Stimulated activated CD8-positive, alpha-beta memory T cell treated with anti-CD3 and anti-CD28 coated beads, Interleukin-12 subunit alpha, Interleukin-12 subunit beta, amount 100 ng/mL, for 4 hours (primary cell): ENCODE results near the gene CXCR4.
"Not testable (repeated sequence)": the region's sequence is repeated elsewhere in the genome, so short reads cannot be mapped to it uniquely, and the experiment has no call there.

Experiments used
- DNase-seq: peaks from one replicate; pipeline ENCODE4 v3.0.0-alpha.2; 2020; ENCODE audit warnings: low read depth

Gene CXCR4

DNA sequence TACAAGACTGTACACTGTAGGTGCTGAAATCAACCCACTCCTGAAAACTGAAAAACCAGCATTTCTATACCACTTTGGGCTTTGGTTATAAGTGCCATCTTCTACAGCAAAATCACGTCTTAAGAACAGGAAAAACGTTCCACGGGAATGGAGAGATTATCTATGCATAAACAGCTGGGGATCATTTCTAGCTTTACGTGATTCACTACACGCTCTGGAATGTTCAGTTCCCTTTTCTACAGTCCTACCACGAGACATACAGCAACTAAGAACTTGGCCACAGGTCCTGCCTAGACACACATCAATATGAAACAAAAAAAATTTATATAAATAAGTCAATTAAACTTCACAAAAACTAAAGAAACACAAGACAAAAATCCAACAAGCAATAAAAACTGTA lies 3.6 kb downstream of the CXCR4 start:
- no peak for DNase-seq

DNA sequence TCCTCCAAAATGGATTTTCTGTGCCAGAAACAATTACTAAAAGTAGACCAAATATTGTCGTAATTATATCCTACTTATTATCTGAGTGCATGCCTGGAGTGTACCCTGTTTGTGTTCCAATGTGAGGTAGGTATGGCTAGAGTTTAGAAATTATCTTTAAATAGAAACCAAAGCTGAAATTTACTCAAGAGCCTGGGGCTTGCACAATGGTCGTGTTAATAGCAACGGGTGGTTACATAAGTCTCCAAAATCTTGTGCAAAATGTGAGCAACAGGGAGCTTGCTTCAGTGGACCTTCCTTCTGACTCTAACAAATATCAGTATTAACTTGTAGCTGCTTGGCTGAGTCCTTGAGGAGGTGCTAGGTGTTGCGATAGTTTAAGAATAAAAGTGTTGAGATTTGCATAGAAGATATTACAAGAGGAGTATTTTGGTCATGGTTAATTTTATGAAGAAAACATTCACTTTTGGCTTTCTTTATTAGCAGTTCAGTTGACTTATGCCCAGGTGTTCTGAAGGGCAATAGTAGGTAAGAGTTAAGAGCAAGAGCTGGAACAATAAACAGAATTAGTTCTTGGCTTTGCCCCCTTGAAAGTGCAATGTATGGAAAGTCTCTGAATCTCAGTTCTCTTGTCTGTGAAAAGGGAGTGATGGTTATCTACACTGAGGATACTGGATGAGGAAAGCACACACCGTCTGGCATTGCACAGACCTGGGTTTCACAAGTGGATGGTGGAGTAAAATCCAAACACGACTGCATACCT lies 4.6 kb downstream of the CXCR4 start:
- DNase-seq, result no peak

DNA sequence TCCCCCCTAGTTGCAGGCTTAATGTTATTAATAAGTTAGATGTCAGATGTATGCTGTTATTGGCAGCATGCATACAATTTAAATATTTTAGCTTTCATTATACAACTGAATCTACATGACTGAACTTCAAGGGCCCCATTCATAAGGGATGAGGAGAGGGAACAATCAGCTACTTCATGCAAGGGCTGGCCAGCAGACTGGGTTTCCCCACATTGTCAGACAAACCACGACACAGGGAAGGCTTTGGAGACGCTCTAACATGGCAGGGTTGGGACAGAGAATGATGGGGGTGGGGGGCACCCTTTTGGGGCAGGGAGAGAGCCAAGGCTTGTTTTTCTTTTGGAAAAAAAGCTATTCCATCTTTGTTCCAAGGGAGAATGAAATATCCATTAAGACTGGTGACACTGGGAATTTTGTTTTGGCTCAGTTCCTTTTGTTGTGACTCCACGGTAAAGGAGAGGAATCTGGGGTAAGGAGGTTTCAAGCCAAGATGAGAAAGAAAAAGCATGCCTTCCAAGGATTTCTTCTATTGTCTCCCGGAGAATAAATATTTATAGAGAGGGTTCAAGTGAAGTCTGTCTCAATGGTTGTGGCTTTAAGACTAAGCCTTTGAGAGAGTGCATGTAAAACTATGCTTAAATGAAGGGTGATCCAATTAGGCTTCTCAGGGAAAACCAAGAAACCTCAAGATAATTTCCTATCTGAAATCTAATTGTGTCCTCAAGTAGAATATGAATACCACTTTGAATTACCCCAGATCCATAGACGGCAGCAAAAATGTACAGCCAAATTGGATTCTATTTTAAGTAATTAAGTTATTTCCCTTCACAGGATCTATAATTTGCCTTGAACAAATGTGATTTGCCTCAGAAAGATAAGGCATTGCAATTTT lies 5.4 kb downstream of the CXCR4 start:
- DNase-seq, result no peak

DNA sequence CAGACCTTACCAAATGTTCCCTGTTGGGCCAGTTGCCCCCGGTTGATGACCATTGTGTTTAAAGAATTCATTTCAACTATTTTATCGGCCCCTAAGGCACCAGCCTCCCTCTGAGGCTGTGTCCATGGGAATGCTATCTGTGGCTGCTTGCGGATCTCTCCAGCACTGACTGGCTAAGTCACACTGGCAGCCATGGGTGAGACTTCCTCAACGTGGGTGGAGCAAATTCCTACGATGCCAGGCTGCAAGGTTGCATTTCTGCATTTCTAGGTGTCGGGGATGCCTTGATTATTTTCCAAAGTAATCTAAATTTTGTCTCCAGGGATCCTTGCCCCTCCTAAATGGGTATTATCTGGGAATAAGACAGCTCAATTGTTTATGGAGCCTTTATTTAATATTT lies 6.2 kb downstream of the CXCR4 start:
- no peak for DNase-seq

DNA sequence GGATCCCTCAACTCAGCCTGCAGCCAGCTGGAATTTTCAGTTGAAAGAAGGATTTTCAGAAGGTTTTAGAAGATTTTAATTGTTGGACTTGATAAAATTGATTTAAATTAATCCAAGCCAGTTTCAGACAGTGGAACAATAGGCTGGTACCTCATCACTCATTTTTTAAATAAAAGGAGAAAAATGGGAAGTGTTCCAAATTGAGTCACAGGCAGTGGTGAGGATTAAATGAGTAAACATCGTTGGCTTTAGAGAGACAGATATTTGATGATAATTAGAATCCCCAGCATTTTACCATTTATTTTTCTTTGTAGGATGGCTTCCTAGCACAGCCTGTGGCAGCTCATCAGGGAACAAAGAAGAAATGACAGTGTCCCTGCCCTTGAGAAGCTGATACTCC lies 7.4 kb downstream of the CXCR4 start:
- DNase-seq, result no peak

DNA sequence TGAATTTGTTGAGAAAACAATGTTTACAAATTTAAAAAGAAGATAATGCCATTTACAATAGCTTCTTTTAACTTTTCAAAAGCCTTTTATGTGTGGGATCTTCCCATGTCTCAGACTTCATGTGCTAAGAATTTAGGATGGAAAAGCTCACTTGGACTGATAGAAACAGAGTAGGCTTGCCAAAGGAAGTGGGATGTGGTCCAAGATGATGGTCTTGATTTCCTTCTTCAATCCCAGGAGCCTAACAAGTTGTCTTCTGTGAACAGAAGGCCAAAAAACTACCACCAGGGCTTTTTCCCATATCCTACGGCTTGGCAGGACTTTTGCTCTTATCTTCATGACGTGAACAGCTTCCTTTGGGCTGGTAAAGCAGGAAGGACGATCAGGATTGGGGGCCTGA lies 9.5 kb downstream of the CXCR4 start:
- DNase-seq, result no peak

DNA sequence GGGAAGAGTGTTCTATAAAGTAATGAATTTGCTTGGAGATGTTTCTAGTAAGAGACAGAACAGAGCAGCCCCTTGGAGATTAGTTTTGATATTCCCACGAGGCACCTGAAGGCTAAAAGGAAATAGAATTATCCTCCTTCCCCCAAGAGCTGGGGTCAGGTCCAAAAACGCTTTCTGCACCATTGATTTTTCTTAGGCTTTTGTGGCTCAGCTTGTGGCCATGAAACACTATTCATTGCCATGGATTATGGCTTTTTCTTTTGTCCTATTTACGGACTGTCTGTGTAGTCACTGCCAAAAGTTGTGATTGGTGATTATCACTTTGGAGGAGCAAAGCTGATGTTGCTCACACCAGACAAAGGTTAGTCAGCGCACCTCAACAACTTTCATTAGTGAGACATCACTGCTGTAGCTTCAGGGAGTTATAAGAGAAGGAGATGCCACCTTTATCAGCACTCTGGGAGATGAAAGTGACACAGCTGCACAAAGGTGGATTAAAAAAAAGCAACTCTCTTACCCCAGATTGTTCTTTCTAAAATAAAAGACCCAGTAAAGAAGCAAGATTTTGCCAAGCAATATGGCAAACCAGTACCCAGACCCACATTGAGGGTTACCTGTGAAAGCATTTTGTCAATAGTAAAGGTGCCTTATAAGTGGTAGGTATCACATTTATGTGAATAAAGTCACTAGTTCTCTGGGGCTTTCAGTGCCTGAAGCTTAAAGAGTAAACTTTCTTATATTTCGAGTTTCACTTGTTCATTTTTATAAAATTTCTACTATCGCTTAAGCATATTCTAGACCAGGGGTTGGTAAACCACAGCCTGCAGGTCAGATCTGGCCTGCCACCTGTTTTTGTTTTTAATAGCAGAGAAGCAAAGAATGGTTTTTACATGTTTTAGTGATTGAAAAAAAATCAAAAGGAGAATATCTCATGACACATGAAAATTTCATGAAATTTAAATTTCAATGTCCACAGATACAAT lies 10.6 kb downstream of the CXCR4 start:
- no peak for DNase-seq

DNA sequence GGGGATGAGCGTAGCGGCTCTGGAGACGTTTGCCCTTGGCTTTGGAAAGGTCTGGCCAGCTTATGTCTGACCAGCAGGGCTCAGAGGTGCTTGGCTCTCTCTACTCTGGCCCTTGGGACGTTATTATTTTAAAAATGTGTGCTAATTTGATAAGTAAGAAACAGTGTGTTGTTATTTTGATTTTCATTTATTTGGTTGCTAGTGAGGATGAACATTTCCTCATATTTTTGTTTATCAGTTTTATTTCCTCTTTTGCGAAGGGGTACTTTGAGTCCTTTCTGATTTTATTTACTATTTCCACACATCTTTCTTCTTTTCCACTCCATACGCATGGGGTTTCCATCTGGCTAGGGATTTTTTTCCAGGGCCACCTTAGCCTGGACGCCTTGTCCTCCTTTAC lies 11.4 kb downstream of the CXCR4 start:
- no peak for DNase-seq

DNA sequence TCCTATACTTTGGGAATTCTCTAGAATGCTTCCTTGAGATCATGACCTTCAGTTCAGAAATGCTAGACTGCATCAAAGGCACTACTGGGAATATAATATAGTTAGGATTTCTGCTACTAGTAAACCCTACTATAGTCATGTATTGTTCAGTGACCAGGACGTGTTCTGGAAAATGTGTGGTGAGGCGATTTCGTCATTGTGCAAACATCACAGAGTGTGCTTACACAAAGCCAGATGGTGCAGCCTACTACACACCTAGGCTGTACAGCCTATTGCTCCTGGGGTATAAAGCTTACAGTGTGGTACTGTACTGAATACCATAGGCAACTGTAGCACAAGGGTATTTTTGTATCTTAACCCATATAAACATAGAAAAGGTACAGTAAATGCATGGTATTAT lies 13.0 kb downstream of the CXCR4 start:
- DNase-seq, result no peak

DNA sequence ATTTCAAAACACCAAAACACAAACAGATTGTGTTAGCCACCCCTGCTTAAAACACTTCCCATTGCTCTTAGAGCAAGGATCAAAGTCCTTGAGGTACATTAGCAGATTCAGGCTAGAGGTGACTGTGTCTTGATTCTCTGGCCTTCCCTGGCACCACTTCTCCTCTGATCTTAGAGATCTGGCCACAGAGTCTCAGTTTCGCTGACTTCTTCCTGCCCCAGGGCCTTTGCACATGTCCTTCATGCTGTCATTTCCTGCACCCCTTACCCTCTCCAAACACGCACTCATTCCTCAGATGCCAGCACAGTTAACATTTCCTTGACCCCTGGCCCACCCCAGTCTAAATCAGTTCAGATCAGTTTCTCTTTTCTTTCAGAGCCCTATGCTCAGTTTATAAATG lies 16.9 kb downstream of the CXCR4 start:
- DNase-seq, result no peak

DNA sequence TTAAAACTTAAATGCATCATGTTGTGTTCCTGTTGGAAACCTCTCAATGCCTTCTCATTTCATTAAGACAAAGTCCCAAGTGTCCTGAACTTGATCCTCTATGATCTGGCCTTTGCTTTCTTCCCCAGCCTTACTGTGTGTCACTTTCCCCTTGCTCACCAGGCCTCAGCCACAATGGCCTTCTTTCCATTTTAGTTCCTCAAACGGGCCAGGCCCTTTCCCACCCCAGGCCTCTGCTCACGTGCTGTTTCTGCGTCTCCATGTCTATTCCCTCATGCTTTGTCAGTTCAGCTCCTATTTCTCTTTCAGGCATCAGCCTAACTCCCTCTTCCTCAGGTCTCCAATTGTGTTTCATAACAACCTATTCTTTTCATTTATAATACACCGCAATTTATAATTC lies 19.5 kb downstream of the CXCR4 start:
- DNase-seq, result no peak

DNA sequence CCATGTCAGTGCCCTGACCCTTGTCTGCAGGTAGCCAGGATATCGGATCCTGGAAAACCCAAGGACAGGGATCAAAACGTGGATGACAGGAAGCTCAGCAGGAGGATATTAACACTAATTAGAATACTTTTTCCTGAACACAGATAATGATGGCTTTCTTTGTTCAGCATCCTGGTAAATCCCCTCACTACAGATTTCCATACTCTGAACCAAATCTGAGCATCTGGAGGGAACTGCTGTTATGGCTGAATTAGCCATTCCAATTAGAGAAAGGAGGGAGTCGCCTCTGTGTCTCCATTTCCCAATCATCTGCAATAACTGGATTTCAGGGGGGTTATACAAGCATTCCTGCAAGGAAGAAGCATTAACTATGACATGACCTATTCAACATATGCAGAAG lies 24.4 kb downstream of the CXCR4 start:
- no peak for DNase-seq

DNA sequence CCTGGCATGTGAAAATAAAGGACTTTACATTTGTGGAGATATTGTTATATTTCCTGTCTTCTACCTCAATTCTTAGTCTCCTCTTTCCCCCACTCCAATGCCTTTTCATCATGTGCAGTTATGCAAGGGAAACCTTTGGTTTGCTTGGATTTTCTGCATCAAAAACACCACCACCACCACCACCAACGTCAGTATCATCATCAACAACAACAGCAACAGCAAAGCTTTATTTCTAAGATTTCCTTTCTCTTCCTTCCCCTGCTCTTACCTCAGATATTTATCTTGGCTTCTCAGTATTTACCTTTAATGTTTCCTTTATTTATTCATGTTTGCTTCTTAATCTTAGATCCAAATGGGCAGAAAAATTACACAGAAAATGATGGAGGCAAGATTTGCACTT lies 26.1 kb downstream of the CXCR4 start:
- DNase-seq, result no peak

DNA sequence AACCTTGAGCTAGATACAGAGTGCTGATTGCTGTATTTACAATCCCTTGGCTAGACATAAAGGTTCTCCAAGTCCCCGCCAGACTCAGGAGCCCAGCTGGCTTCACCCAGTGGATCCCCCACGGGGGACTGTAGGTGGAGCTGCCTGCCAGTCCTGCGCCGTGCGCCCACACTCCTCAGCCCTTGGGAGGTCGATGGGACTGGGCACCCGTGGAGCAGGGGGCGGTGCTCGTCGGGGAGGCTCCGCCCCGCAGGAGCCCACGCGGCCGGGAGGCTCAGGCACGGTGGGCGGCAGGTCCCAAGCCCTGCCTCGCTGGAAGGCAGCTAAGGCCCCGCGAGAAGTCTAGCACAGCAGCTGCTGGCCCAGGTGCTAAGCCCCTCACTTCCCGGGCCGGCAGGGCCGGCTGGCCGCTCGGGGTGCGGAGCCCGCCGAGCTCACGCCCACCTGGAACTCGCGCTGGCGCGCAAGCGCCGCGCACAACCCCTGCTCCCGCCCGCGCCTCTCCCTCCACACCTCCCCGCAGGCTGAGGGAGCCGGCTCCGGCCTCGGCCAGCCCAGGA lies 30.0 kb downstream of the CXCR4 start:
- DNase-seq, result not testable (repeated sequence)

DNA sequence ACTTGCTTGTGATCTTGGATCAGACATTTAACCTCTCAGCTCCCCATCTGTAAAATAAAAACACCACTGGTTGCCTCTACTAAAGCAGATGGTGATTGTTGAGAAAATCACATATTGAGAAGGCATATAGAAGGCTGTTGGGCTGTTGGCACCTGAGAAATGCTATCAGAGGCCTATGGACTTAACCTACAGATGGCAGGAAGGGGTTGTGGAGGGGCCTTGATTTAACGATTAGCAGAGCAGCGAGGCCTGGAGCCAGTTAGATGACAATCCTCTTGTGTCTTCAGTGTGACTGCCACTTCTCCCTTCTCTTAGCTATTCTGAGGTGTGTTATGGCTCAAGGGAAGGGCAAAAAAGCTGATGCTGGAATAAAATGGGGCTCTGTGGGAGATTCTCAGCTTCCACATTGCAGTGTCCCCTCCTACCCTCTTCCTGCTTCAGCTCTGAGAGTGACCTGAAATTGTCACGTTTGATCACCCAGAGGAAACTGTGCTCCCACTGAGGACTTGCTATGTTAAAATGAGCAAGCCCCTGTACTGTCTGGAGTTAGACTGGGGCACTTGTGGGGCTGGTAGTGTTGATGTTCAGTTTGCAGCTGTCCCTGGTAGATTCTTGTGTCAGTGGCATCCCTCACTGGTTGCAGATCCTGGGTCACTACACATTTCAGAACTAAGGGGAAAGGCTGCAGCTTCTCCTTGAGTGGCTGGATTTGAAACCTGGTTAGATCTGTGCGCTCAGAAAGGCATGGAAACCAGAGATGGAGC lies 31.5 kb downstream of the CXCR4 start:
- DNase-seq, result no peak

DNA sequence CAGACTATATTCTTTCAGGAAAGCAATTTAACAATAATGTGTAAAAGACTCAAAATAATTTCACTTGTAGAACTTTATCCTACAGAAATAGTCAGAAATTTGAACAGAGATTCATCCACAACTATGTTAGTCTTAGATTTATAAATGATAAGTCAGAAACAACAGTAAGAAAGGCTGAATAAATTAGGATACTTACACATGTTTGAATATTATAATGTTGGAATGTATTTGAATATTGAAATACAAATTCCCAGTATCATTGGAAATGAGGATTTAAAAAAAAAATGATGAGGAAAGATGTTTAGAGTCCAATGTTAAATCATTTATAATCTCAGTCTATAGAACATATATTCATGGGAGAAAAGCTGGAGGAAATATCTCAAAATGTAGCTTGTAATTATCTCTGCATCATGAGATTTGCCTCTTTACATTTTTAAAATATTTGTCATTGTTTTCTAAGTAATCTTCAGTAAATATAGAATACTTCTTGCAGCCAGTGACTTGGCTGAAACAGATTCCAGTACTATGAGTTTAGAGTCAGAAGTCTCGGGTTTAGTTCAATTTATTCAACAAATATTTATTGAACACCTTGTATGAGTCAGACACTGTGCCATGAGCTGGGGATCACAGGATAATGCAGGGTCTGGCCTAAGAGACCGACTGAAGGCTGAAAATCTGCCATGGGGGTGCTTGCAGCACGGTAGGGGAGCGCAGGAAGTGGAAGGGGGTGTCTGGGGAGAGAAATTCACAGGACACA lies 32.3 kb downstream of the CXCR4 start:
- DNase-seq, result no peak

DNA sequence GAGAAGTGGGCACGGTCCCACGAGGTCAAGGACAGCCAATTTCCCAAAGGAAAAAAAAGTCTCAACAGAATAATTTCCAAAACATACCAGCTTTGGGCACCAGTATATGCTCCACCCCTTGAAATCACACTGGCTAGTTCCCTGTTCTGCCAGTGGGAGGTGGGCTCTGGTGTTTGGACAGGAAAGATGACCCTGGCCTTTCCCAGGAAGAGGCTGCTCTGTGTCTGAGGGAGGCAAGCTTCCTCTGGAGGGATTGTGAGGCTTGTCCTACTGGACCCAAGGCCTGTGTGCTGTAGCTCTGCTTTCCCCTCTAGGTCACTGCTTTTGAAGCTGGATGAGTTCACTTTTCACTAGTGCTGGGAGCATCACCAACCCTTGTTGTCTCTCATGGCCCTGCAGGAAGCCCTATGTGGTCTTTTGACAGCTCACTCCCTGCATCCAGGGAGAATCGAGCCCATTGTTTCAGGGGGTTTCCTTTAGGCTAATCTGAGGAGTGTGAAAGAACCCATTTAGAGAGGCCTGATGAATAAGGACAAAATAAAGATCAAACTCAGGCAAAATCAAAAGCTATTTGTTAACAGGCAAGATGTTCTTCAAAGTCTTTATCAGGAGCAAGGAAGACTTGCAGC lies 36.3 kb downstream of the CXCR4 start:
- DNase-seq, result no peak

DNA sequence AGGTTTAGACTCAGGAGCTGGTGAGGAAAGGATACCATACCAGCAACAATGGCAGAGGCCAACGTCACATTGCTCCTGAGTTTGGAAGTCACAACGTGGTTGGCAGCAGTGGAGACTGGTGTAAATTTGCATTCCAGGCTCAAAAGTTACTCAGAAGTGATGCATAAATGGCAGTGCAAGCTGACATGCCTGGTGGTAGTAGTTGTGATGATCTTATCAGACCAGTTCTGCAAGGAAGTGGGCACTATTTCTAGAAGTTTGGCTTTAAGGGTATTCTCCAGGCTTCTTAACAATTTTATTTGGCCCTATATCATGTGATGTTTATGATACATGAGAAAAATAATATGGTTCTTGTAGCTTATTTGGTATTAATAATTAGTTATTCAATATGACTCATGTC lies 37.8 kb downstream of the CXCR4 start:
- DNase-seq, result no peak

DNA sequence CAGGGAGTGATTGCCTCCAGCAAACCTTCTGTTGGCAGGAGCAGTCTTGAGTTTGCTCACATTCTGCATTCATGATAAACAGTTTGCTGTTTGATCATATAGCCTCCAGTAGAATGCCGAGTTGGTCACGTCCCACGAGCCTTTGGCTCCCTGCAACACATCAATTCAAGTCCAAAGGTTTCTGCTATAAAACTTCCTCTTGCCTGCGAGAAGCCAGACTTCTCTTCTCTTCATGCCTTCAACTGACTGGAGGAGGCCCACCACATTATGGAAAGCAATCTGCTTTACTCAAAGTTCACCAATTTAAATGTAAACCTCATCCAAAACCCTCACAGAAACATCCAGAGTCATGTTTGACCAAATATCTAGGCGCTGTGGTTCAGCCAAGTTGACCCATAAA lies 40.8 kb downstream of the CXCR4 start:
- DNase-seq, result no peak

DNA sequence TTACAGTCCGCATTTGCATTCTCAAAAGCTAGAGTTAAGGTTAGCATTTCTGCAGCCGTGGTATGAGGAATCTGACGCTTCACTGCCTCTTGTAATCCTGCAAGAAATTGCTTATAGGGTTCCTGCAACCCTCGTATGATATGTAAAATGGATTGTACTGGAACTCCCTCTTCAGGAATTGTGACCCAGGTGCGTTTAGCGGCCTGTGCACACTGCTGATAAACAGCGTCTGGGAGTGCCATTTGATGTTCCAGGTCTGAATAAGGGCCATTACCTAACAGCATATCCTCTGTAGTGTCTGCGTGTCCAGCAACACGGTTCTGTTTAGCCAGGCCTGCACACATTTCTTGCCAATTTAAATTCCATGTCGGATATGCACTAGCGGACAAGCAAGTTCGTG lies 42.5 kb downstream of the CXCR4 start:
- no peak for DNase-seq
